Measurements from ENCODE around the gene TRAPPC1. TPM values are rescaled to one million over a fixed set of nuclear protein-coding genes. Genes with fewer than 3 reads are reported as not detected.

Gene TRAPPC1
- total and polyA plus RNA-seq, 4 experiments from 2014 or later: 116 to 240 (median 178) TPM

DNA sequence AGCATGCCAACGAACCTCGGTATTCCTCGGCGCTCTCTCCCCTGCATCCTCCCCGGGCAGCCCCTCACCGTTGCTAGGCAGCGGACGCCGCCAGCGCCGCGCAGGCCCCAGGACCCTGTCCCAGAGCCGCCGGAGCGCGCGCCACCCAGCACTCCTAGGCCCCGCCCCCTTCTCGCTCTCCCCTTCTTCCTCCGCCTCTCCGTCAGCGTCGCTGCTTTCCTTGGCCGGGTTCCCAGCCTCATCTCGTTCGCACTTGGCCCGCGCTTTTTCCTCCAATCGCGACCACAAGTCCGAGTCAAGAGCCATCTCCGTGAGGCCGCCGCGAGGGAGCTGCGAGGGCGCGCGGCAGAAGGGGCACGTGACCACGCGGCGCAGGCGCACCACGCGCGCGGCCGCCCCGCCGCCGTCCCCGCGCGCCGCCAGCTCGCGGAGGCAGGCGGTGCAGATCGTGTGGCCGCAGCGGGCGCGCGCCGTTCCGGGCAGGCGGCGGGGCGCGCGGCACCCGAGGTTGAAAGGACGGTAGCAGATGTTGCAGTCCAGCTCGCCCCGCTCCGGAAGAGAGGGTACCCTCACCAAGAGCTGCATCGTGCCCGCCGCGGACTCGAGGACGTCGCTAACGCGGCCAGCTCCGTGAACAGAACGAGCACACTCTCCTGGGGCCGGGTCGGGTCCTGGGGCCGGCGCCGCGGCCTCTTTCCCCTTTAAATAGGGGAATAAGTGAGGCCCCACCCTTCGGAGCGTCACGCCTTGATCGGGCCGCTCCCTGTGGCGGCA, 15.9 kb downstream of the TRAPPC1 start, which contains the start of gene RNF227:
RNF227 (minus strand) TSS at position 679 of the 774 bp plus-strand sequence; CDS start at position 585, 94 bp downstream.
- intact Hi-C loops (cut with micrococcal nuclease): loop anchor here (1.0 to 2.0 kb wide), 2 partner anchors 17 to 28 kb away; partner anchors contain the start of gene CNTROB
- H3K9me3 Mint-ChIP-seq: peaks cover 0 to 1% (median 0%) of the 10 kb centered on the region in 8 donors
- peak within 1 kb of the TSS; percentile 33 to 71 for H3K4me3 ChIP-seq (ENCODE audit: low read length in 2 of 2)
- peaks cover 26% of the 10 kb centered on the region for H3K4me1 ChIP-seq (ENCODE audit: insufficient read depth, low read length)
- peaks cover 19 to 34% (median 24%) of the 10 kb centered on the region in 4 donors for H3K4me1 Mint-ChIP-seq
- peaks cover 4 to 27% of the 10 kb centered on the region in 2 donors for H3K36me3 Mint-ChIP-seq
- peak within 1 kb of the TSS; percentile 91 to 95 (median 93) for H3K27ac Mint-ChIP-seq
- POLR2A ChIA-PET (ENCODE audit: partially characterized antibody): interaction anchor here (0.6 to 6.9 kb wide), 30 partner anchors 8 to 761 kb away, joined by 3 to 116 read pairs (median 5); partner anchors contain the start of genes CHD3, CNTROB, CYB5D1 and GUCY2D
- CTCF ChIA-PET (ENCODE audit: partially characterized antibody): interaction anchor here (0.5 to 10.8 kb wide), 13 partner anchors 10 to 379 kb away, joined by 3 to 219 read pairs (median 5); partner anchors contain the start of genes CNTROB, CYB5D1, KCNAB3 and NAA38
- no peaks in the 10 kb centered on the region for H3K27me3 ChIP-seq (ENCODE audit: insufficient read depth, low read length)
- peak within 1 kb of the TSS; percentile 67 for H3K27ac ChIP-seq (ENCODE audit: low read depth, low read length)
- peak; percentile 84 to 88 (median 84) for DNase-seq
- H3K36me3 ChIP-seq (ENCODE audit: insufficient read depth, low read length): peaks cover 10% of the 10 kb centered on the region
- no peaks in the 10 kb centered on the region for H3K27me3 Mint-ChIP-seq
- H3K4me3 Mint-ChIP-seq: peak within 1 kb of the TSS; percentile 88 to 95 (median 90)
- no peaks in the 10 kb centered on the region for H3K9me3 ChIP-seq (ENCODE audit: control insufficient read depth in 1 of 2, low read length in 2 of 2)

DNA sequence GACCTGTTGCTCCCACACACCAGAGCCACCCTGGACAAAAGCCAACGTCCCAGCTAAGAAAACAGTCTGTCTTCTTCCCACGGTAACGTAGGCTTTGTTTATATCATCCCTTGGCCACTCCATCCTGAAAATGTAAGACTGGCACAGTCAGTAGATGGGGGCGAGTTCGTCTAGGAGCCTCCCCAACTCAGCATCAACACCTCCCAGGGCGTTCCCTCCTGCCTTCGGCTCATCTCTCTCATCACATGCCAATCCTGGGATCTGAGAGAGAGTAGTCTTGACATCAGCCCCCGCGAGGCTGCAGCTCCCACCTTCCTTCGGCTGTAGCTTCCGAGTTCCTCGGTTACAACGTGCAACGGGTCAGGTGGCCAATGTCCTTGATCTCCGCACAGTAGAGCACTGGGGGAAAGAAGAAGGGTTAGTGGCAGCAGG, 16.6 kb downstream of the TRAPPC1 start:
- intact Hi-C loops (cut with micrococcal nuclease): loop anchor here (1.0 to 2.0 kb wide), 2 partner anchors 18 to 28 kb away; partner anchors contain the start of gene CNTROB
- no peaks in the 10 kb centered on the region for H3K27me3 ChIP-seq (ENCODE audit: insufficient read depth, low read length)
- H3K4me3 ChIP-seq (ENCODE audit: low read length in 2 of 2): peak overlapping the region; percentile 33 to 71
- no peaks in the 10 kb centered on the region for H3K27me3 Mint-ChIP-seq
- H3K4me1 Mint-ChIP-seq: peaks cover 19 to 31% (median 24%) of the 10 kb centered on the region in 4 donors
- H3K4me3 Mint-ChIP-seq: peak overlapping the region; percentile 88 to 95 (median 90)
- H3K36me3 Mint-ChIP-seq: peaks cover 10 to 33% of the 10 kb centered on the region in 2 donors
- CTCF ChIA-PET (ENCODE audit: partially characterized antibody): interaction anchor here (0.6 to 10.8 kb wide), 8 partner anchors 18 to 171 kb away, joined by 3 to 219 read pairs (median 6); partner anchors contain the start of genes CNTROB, CYB5D1, NAA38 and TRAPPC1
- peak overlapping the region; percentile 91 to 95 (median 93) for H3K27ac Mint-ChIP-seq
- no peaks in the 10 kb centered on the region for H3K9me3 ChIP-seq (ENCODE audit: control insufficient read depth in 1 of 2, low read length in 2 of 2)
- peaks cover 26% of the 10 kb centered on the region for H3K4me1 ChIP-seq (ENCODE audit: insufficient read depth, low read length)
- peak overlapping the region; percentile 67 for H3K27ac ChIP-seq (ENCODE audit: low read depth, low read length)
- H3K9me3 Mint-ChIP-seq: peaks cover 0 to 1% (median 0%) of the 10 kb centered on the region in 8 donors
- peaks cover 16% of the 10 kb centered on the region for H3K36me3 ChIP-seq (ENCODE audit: insufficient read depth, low read length)
- POLR2A ChIA-PET (ENCODE audit: partially characterized antibody): interaction anchor here (0.6 to 6.9 kb wide), 25 partner anchors 8 to 332 kb away, joined by 3 to 116 read pairs (median 7); partner anchors contain the start of genes CHD3, CNTROB, CYB5D1 and GUCY2D
- no peak for DNase-seq

- Histone ChIP-seq H3K4me3 (ENCODE audit: low read length in 2 of 2) (no peak overlapping the region), H3K27me3 (ENCODE audit: insufficient read depth, low read length) (no peaks in the 10 kb centered on the region), H3K36me3 (ENCODE audit: insufficient read depth, low read length) (peaks cover 37% of the 10 kb centered on the region), H3K9me3 (ENCODE audit: control insufficient read depth in 1 of 2, low read length in 2 of 2) (no peaks in the 10 kb centered on the region), H3K27ac (ENCODE audit: low read depth, low read length) (no peak overlapping the region), H3K4me1 (ENCODE audit: insufficient read depth, low read length) (peaks cover 26% of the 10 kb centered on the region)
- POLR2A ChIA-PET (ENCODE audit: partially characterized antibody): interaction anchor here (0.6 to 6.9 kb wide), 8 partner anchors 14 to 309 kb away, joined by 3 to 87 read pairs (median 4); partner anchors contain the start of genes CNTROB, NAA38 and TRAPPC1
- CTCF ChIA-PET (ENCODE audit: partially characterized antibody): interaction anchor here (0.6 to 10.8 kb wide), 22 partner anchors 9 to 223 kb away, joined by 3 to 219 read pairs (median 6); partner anchors contain the start of genes CHD3 and NAA38
- peak overlapping the region in 4 of 8 donors; percentile 23 to 73 (median 56) for H3K4me3 Mint-ChIP-seq
- intact Hi-C loops (cut with micrococcal nuclease): loop anchor here (1.0 to 2.0 kb wide), 7 partner anchors 51 to 170 kb away; partner anchors contain the start of genes KDM6B and NAA38
- peaks cover 0 to 1% (median 0%) of the 10 kb centered on the region in 8 donors for H3K9me3 Mint-ChIP-seq
- peaks cover 25 to 49% of the 10 kb centered on the region in 2 donors for H3K36me3 Mint-ChIP-seq
- H3K4me1 Mint-ChIP-seq: peaks cover 20 to 31% (median 24%) of the 10 kb centered on the region in 4 donors
- no peaks in the 10 kb centered on the region for H3K27me3 Mint-ChIP-seq
- H3K27ac Mint-ChIP-seq: peak overlapping the region; percentile 5 to 87 (median 65)
- DNase-seq: peak; percentile 68 to 78 (median 73)
Observed at GRCh38 chr17:7912927-7913524, 18.7 kb downstream of the TRAPPC1 start.

DNA sequence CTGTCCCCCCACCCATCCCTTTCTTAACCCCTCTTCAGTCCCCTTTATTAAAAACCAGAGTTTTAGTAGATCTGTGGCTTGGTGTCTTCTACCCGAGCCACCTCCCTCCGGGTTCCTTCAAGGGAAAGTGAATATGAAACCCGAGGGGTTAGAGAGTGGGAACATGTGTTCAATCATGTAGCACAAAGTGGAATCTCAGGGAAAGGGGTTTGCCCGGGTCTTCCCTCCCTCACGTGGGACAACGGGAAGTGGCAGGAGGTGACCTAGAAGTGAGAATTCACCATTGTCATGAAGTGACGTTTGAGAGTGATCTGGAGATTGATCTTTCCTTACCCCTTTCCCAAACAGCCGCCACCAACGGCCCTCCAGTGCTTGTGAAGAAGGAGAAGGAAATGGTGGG, 20.6 kb downstream of the TRAPPC1 start:
- Mint-ChIP-seq H3K4me1 (peaks cover 12 to 21% (median 14%) of the 10 kb centered on the region in 4 donors), H3K27ac (peak overlapping the region in 4 of 7 donors; percentile 52 to 75 (median 60)), H3K36me3 (peaks cover 44 to 64% of the 10 kb centered on the region in 2 donors), H3K9me3 (peaks cover 0 to 1% (median 0%) of the 10 kb centered on the region in 8 donors), H3K4me3 (no peak overlapping the region), H3K27me3 (no peaks in the 10 kb centered on the region)
- H3K36me3 ChIP-seq (ENCODE audit: insufficient read depth, low read length): peaks cover 56% of the 10 kb centered on the region
- POLR2A ChIA-PET (ENCODE audit: partially characterized antibody): interaction anchor here (6.9 kb wide), 1 partner anchor 77 kb away, joined by 87 read pairs; no protein-coding TSS in a partner anchor
- CTCF ChIA-PET (ENCODE audit: partially characterized antibody): interaction anchor here (1.0 to 10.8 kb wide), 6 partner anchors 24 to 146 kb away, joined by 3 to 219 read pairs (median 14); no protein-coding TSS in a partner anchor
- no peak overlapping the region for H3K4me3 ChIP-seq (ENCODE audit: low read length in 2 of 2)
- no peaks in the 10 kb centered on the region for H3K9me3 ChIP-seq (ENCODE audit: control insufficient read depth in 1 of 2, low read length in 2 of 2)
- H3K27ac ChIP-seq (ENCODE audit: low read depth, low read length): no peak overlapping the region
- intact Hi-C loops (cut with micrococcal nuclease): no loop called here
- H3K4me1 ChIP-seq (ENCODE audit: insufficient read depth, low read length): peaks cover 15% of the 10 kb centered on the region
- H3K27me3 ChIP-seq (ENCODE audit: insufficient read depth, low read length): no peaks in the 10 kb centered on the region
- DNase-seq: no peak

GRCh38 chr17:7910711-7911110, 21.0 kb downstream of the TRAPPC1 start:
- H3K36me3 Mint-ChIP-seq: peaks cover 48 to 68% of the 10 kb centered on the region in 2 donors
- peaks cover 60% of the 10 kb centered on the region for H3K36me3 ChIP-seq (ENCODE audit: insufficient read depth, low read length)
- intact Hi-C loops (cut with micrococcal nuclease): no loop called here

DNA sequence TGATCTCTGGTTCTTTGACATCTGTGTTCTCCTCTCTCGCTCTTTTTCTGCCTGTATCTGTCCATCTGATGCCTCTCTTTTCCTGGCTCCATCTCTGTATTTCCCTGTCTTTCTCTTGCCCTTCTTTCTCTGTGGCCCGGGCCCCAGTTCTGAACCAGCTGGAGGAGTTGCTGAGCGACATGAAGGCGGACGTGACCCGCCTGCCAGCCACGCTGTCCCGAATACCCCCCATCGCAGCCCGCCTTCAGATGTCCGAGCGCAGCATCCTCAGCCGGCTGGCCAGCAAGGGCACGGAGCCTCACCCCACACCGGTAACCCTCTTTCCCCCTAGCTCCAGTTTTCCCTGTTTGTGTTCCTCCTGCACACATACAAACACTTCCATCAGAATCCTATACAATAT, 21.5 kb downstream of the TRAPPC1 start:
- Mint-ChIP-seq H3K4me3 (peak overlapping the region in 1 of 8 donors; percentile 27), H3K9me3 (peaks cover 0 to 1% (median 0%) of the 10 kb centered on the region in 8 donors), H3K4me1 (peaks cover 10 to 16% (median 11%) of the 10 kb centered on the region in 4 donors), H3K36me3 (peaks cover 53 to 71% of the 10 kb centered on the region in 2 donors), H3K27me3 (no peaks in the 10 kb centered on the region), H3K27ac (peak overlapping the region in 2 of 7 donors; percentile 28 to 30)
- POLR2A ChIA-PET (ENCODE audit: partially characterized antibody): interaction anchor here (0.7 kb wide), 2 partner anchors 22 to 53 kb away, joined by 3 read pairs; partner anchors contain the start of genes CHD3 and NAA38
- H3K27ac ChIP-seq (ENCODE audit: low read depth, low read length): no peak overlapping the region
- peaks cover 12% of the 10 kb centered on the region for H3K4me1 ChIP-seq (ENCODE audit: insufficient read depth, low read length)
- no peaks in the 10 kb centered on the region for H3K9me3 ChIP-seq (ENCODE audit: control insufficient read depth in 1 of 2, low read length in 2 of 2)
- intact Hi-C loops (cut with micrococcal nuclease): no loop called here
- DNase-seq: no peak
- no peak overlapping the region for H3K4me3 ChIP-seq (ENCODE audit: low read length in 2 of 2)
- no peaks in the 10 kb centered on the region for H3K27me3 ChIP-seq (ENCODE audit: insufficient read depth, low read length)
- CTCF ChIA-PET (ENCODE audit: partially characterized antibody): interaction anchor here (1.0 to 10.8 kb wide), 3 partner anchors 12 to 77 kb away, joined by 3 to 219 read pairs (median 44); no protein-coding TSS in a partner anchor
- peaks cover 64% of the 10 kb centered on the region for H3K36me3 ChIP-seq (ENCODE audit: insufficient read depth, low read length)

More at GRCh38 chr17:7910711-7911110, 21.0 kb downstream of the TRAPPC1 start:
- Histone ChIP-seq H3K9me3 (ENCODE audit: control insufficient read depth in 1 of 2, low read length in 2 of 2) (no peaks in the 10 kb centered on the region), H3K27ac (ENCODE audit: low read depth, low read length) (no peak overlapping the region), H3K27me3 (ENCODE audit: insufficient read depth, low read length) (no peaks in the 10 kb centered on the region), H3K4me3 (ENCODE audit: low read length in 2 of 2) (no peak overlapping the region), H3K4me1 (ENCODE audit: insufficient read depth, low read length) (peaks cover 14% of the 10 kb centered on the region)
- Mint-ChIP-seq H3K27ac (peak overlapping the region in 5 of 7 donors; percentile 28 to 75 (median 53)), H3K27me3 (no peaks in the 10 kb centered on the region), H3K9me3 (peaks cover 0 to 1% (median 0%) of the 10 kb centered on the region in 8 donors), H3K4me1 (peaks cover 12 to 21% (median 14%) of the 10 kb centered on the region in 4 donors), H3K4me3 (peak overlapping the region in 1 of 8 donors; percentile 27)
- POLR2A ChIA-PET (ENCODE audit: partially characterized antibody): interaction anchor here (0.7 kb wide), 2 partner anchors 22 to 53 kb away, joined by 3 read pairs; partner anchors contain the start of genes CHD3 and NAA38
- CTCF ChIA-PET (ENCODE audit: partially characterized antibody): interaction anchor here (1.0 to 10.8 kb wide), 3 partner anchors 13 to 77 kb away, joined by 3 to 219 read pairs (median 44); no protein-coding TSS in a partner anchor
- DNase-seq: no peak

Measured in CD4-positive, alpha-beta memory T cell (primary cell).